NCI-H82 (cell line): ENCODE measurements around the gene TELO2.
A peak's percentile ranks its signal among the peaks of the same experiment; 100 is the strongest.

Experiments used
- DNase-seq: peaks from one replicate; lab custom pipeline; 2025; lab: John Stamatoyannopoulos, UW

TELO2 gene

DNA sequence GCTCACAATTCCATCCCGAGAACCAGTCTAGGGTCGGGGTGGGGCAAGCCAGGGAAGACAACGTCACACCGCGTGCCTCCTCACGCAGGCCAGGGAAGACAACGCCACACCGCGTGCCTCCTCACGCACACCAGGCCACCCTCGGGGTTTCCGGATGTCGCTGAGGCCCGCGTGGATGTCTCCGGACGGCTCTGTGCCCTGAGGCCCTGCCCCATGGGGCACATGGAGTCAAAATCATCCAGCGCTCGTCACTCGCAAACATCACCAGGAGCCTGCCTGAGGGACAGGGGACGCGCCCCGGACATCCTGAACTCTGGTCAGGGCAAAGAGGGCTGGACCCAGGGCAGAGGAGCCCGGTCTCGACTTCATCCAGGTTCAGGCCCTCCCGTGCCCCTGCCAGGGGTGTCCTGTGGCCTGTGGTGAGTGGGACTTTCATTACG, 44.0 kb downstream of the TELO2 start:
- no peak for DNase-seq

- DNase-seq: no peak
Observed at GRCh38 chr16:1537763-1538289, 44.7 kb downstream of the TELO2 start.

- DNase-seq: peak; percentile 98
Observed at GRCh38 chr16:1538804-1539520, 45.8 kb downstream of the TELO2 start.

GRCh38 chr16:1539720-1540555, 46.8 kb downstream of the TELO2 start:
- DNase-seq: peak; percentile 48

DNA sequence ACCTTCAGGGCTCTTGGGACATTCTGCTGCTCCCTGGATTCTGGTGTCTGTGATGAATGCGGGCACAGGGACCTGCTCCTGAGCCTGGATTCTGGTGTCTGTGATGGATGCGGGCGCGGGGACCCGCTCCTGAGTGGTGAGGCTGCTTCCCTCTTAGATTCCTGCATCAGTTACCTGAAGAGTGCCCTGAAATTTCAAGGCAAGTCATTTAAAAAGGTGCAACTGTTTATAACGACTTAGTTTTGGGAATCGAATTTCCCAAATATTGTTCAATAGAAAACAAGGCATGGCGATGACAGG, 47.3 kb downstream of the TELO2 start:
- DNase-seq: no peak

DNA sequence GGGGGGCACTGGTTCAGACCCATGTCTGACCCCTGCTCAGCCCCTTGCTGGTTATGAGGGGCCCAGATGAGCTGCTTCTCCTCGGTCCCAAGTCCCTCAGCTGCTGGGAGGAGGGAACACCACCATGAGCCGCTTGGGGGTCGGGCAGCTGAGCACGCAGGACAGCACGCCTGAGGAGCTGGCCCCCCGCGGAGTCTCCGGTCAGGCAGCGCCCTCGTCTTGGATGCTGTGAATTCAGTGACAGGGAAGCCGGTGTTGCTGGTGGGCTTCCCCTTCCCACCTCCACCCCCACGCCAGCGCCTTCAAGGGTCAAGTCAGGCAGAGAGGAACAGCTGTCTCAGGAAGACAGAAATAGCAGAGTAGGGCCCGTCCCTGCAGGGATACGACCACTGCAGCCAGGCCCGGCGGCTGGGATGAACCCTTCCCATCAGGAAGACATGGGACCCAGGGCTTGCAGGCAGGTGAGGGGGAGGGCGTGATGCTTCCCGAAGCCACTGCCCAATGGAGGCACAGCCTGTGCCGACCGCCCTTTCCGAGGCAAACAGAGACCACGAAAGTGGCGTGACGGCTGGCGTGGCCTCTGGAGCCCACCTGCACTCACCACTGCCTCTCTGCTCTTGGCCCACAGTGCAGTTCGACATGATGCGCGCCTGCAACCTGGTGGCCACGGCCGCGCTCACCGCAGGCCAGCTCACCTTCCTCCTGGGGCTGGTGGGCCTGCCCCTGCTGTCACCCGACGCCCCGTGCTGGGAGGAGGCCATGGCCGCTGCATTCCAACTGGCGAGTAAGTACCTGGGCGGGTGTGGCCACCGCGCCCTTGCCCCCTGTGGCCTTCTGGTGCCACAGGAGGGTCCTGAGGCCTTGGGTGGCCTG, 48.4 kb downstream of the TELO2 start:
- no peak for DNase-seq

DNA sequence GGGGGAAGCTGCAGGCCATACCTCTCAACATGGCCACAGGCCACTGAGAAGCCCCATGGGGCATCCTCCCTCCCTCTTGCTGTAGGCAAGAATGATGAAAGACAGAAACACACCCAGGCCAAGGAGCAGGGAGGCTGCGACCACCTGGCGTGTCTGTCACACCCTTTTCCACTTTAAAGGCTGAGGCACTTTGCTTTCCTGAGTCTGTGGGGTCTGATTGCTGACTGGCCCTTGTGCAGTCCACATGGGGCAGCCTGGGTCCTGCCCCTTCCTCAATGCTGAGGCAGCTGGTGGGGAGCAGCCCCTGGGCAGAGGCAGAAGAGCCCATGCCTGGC, 49.0 kb downstream of the TELO2 start:
- DNase-seq: peak; percentile 11

DNA sequence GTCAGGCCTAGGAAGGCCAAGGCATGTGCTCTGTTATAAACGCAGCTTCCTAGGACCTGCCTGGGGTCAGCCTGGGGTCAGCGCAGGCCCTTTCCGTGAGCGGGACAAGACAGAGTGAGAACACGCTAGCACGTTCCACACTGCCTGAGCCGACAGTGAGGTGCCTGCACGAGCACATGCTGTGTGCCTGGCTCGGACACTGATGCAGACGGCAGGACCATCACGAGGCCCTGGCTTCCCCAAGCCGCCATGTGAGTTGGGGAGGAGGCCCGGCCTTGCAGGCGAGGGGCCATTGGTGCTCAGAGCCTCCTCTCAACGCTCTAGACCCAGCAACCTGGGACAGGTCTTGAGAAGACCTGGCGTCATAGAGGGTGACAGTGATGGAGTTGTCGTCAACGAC, 49.4 kb downstream of the TELO2 start:
- no peak for DNase-seq

- peak; percentile 39 for DNase-seq
Observed at GRCh38 chr16:1543085-1543896, 50.1 kb downstream of the TELO2 start.

DNA sequence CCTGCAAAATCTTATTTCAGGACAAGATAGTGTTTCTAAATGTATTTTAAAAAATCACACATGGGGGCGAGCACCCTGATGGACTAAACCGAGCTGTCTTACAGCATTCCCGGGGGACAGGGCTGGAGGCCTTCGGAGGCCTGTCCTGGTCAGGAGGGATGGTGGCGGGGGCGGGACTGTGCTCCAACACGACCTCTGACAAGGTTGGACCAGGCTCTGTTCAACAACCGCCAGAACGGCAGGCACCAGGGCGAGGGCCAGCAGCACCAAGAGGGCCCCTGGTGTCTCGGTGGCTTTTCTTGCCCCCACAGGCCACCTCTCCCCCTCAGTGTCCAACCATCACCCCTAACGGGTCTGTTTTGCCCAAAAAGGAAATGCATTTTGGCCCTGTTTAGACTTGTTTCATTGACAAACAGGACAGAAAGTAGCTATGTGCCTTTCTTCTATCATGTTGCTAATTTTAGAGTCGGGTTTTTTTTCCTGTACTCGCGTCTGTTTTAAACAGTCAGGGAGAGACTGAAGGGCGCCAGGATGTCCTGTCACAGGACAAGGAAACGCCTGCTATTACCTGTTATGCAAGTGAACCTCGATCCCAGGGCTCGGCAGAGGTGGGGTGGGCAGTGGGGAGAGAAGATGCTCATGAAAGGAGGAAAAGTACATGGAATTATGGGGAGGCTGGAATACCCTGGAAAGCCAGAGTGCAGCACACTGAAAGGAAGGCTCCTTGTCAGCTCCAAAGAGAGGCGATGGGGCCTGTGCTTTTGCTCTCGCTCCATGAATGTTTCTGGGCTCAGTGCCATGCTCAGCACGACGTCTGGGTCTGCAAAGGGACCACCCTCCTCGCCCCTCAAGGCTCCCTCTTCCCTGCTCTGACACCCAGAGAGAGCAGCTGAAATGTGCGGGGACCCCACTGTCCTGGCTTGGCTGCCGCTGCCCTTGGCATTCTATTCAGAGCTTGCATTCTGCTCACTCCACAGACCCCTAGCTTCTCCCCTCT, 52.2 kb downstream of the TELO2 start:
- DNase-seq: no peak

GRCh38 chr16:1546430-1546829, 53.3 kb downstream of the TELO2 start:
- no peak for DNase-seq

DNA sequence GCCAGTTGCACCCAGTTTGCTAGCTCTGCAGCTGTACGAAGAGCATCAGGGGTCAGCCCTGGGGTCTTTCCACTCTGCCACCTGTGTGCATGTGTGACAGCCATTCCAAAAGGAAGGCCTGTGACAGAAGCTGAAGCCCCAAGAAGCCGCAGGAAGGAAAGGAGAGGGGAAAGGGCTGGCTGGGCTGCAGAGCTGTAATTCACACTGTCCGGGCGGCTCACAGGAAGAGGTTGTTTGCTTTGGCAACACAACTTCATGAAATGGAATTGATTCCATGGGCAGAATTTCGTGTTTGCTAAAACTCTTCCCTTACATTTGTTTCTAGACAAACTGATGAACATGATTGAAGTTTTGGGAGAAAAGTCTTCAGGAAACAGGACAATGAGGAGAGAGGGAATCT, 55.1 kb downstream of the TELO2 start:
- no peak for DNase-seq

GRCh38 chr16:1548727-1549126, 55.6 kb downstream of the TELO2 start:
- DNase-seq: no peak

DNA sequence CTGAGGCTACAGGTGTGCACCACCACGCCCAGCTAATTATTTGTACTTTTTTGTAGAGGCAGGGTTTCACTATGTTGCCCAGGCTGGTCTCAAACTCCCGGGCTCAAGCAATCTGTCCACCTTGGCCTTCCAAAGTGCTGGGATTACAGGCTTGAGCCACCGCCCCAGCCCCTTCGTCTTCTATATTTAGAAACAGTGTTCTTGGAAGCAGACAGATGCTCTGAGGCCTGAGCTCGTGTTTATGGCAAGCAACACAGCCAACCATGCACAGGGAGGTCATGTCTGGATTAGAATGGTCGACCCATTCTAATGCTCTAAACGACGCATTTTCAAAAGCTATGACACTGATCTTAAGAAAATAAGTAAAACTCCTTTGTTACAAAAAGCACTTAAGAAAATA, 56.9 kb downstream of the TELO2 start:
- peak; percentile 81 for DNase-seq

GRCh38 chr16:1550696-1551095, 57.5 kb downstream of the TELO2 start:
- no peak for DNase-seq

GRCh38 chr16:1551166-1551565, 58.0 kb downstream of the TELO2 start:
- no peak for DNase-seq

DNA sequence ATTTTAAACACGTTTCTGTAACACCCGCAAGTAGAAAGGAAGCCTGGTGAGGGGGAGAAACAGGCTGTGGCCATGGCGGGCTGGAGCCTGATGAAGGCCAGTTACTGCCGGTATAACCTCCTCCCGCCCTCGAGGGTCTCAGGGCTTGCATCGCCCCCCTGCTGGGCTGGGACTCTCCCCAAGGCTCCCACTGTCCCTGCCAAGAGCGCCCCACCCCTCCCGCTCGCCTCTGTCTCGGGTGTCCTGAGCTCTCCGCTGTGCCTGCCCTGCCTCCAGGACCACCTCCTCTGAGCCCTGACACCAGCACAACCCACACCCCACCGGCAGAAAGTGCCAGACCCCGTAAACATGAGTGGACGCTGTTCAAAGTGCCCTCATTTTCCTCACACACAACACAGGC, 59.0 kb downstream of the TELO2 start:
- no peak for DNase-seq

- no peak for DNase-seq
Observed at GRCh38 chr16:1553946-1554825, 61.0 kb downstream of the TELO2 start.

GRCh38 chr16:1554826-1555445, 61.8 kb downstream of the TELO2 start:
- no peak for DNase-seq
